ENCODE data around the gene HLF.

- no peak for TF ChIP-seq CTCF (IDR thresholded peaks at IDR 0.05)
- TF ChIP-seq EZH2 (IDR thresholded peaks at IDR 0.05; ENCODE audit: borderline replicate concordance, insufficient read depth, low read depth, low read length, poor library complexity, severe bottlenecking): no peak
Measured at GRCh38 chr17:55272711-55273578, 8.2 kb downstream of the HLF start.
